CD14-positive monocyte (primary cell): Measurements from ENCODE around the gene EDARADD. TPM values are rescaled to one million over a fixed set of nuclear protein-coding genes. Genes with fewer than 3 reads are reported as not detected.

ENCODE experiments used
- DNase-seq, 3 donors: peaks; one replicate each; pipeline ENCODE4 v3.0.0-alpha.2; 2011 to 2022
- H2AFZ ChIP-seq: 2 replicates; pipeline ENCODE4 v1.6.0; 2012; ENCODE audit warnings: mild to moderate bottlenecking, low read depth, low read length, inconsistent platforms; ENCODE audit not compliant: insufficient read depth, poor library complexity, severe bottlenecking
- H3K27ac ChIP-seq, 2 donors: 1 replicate in 1 of 2; 2 replicates in 1 of 2; pipeline ENCODE4 v1.5.1; 2012 to 2013; ENCODE audit warnings: low read length in 2 of 2, control low read depth in 1 of 2, inconsistent platforms in 1 of 2, low read depth in 1 of 2, mild to moderate bottlenecking in 1 of 2
- H3K27me3 ChIP-seq, 2 donors: one replicate each; pipeline versions ENCODE4 v1.6.0 to v1.6.1; 2011 to 2013; ENCODE audit warnings: low read length in 2 of 2; ENCODE audit not compliant: control insufficient read depth in 2 of 2, insufficient read depth in 2 of 2
- H3K36me3 ChIP-seq, 2 donors: replicated peaks in 1 of 2; 1 replicate in 1 of 2; 2 replicates in 1 of 2; pipeline versions ENCODE4 v1.5.1 to v1.6.1; 2012 to 2013; ENCODE audit warnings: low read length in 2 of 2, control low read depth in 1 of 2, inconsistent platforms in 1 of 2, mild to moderate bottlenecking in 1 of 2; ENCODE audit not compliant: insufficient read depth in 2 of 2, control insufficient read depth in 1 of 2
- H3K4me1 ChIP-seq, 2 donors: 1 replicate in 1 of 2; 2 replicates in 1 of 2; pipeline versions ENCODE4 v1.5.1 to v1.6.1; 2012 to 2013; ENCODE audit warnings: low read length in 2 of 2, control low read depth in 1 of 2, inconsistent platforms in 1 of 2, mild to moderate bottlenecking in 1 of 2, moderate library complexity in 1 of 2; ENCODE audit not compliant: insufficient read depth in 2 of 2, control insufficient read depth in 1 of 2
- H3K4me2 ChIP-seq: replicated peaks from 2 replicates; pipeline ENCODE3; 2012; ENCODE audit warnings: low read length, moderate library complexity, mild to moderate bottlenecking; ENCODE audit not compliant: poor library complexity, severe bottlenecking; ENCODE audit errors: extremely low read depth
- H3K4me3 ChIP-seq, 3 experiments: fragments of 200-600 bp in 1 of 3; sonication (generic) in 1 of 3; replicated peaks in 1 of 3; 1 replicate in 2 of 3; 2 replicates in 1 of 3; pipeline ENCODE4 v1.5.1; 2011 to 2013; ENCODE audit warnings: low read length in 3 of 3, mild to moderate bottlenecking in 3 of 3, control low read depth in 2 of 3, low read depth in 2 of 3, inconsistent platforms in 1 of 3, moderate library complexity in 1 of 3
- H3K79me2 ChIP-seq: 2 replicates; pipeline ENCODE4 v1.6.0; 2012; ENCODE audit warnings: mild to moderate bottlenecking, control low read depth, inconsistent platforms, low read length, moderate library complexity; ENCODE audit not compliant: insufficient read depth
- H3K9ac ChIP-seq: 2 replicates; pipeline ENCODE4 v1.6.0; 2017; ENCODE audit warnings: low read length, mild to moderate bottlenecking; ENCODE audit not compliant: insufficient read depth, poor library complexity, severe bottlenecking
- H3K9me3 ChIP-seq, 2 donors: replicated peaks in 1 of 2; 1 replicate in 1 of 2; 2 replicates in 1 of 2; pipeline versions ENCODE4 v1.5.1 to v1.6.1; 2012 to 2013; ENCODE audit warnings: low read length in 2 of 2, control low read depth in 1 of 2; ENCODE audit not compliant: control insufficient read depth in 1 of 2, insufficient read depth in 1 of 2
- H4K20me1 ChIP-seq: 2 replicates; pipeline ENCODE4 v1.6.0; 2012; ENCODE audit warnings: mild to moderate bottlenecking, low read length, control low read depth, moderate library complexity; ENCODE audit not compliant: insufficient read depth
- H3K27ac Mint-ChIP-seq, 7 donors: one replicate each; pipeline ENCODE4 v1.8.0; 2020; ENCODE audit warnings: mild to moderate bottlenecking in 7 of 7, mixed read lengths in 7 of 7, moderate library complexity in 6 of 7, inconsistent platforms in 2 of 7
- H3K27me3 Mint-ChIP-seq, 3 donors: one replicate each; pipeline ENCODE4 v1.8.0; 2021 to 2022; ENCODE audit warnings: low read depth in 3 of 3, mild to moderate bottlenecking in 3 of 3, mixed read lengths in 3 of 3, moderate library complexity in 3 of 3, inconsistent platforms in 1 of 3
- H3K36me3 Mint-ChIP-seq, 2 donors: one replicate each; pipeline ENCODE4 v1.8.0; 2020; ENCODE audit warnings: mixed read lengths in 2 of 2, inconsistent platforms in 1 of 2, mild to moderate bottlenecking in 1 of 2
- H3K4me1 Mint-ChIP-seq: one replicate; pipeline ENCODE4 v1.8.0; 2020; ENCODE audit warnings: mild to moderate bottlenecking, mixed read lengths
- H3K4me3 Mint-ChIP-seq, 2 donors: one replicate each; pipeline ENCODE4 v1.8.0; 2020; ENCODE audit warnings: mild to moderate bottlenecking in 2 of 2, mixed read lengths in 2 of 2, moderate library complexity in 1 of 2
- H3K9me3 Mint-ChIP-seq, 7 donors: one replicate each; pipeline ENCODE4 v1.8.0; 2020 to 2022; ENCODE audit warnings: mixed read lengths in 7 of 7, mild to moderate bottlenecking in 6 of 7, moderate library complexity in 6 of 7, inconsistent platforms in 2 of 7
- CTCF ChIP-seq: fragments of 200-600 bp; IDR thresholded peaks from one replicate; pipeline ENCODE4 v1.8.0; 2022; ENCODE audit warnings: antibody characterized with exemption, mild to moderate bottlenecking
- WGBS: methylation state at CpG from one replicate; pipeline ENCODE4 v1.1.5; 2013; ENCODE audit warnings: missing lambda C conversion rate; ENCODE audit not compliant: insufficient coverage; 5-methylcytosine and 5-hydroxymethylcytosine counted together
- intact Hi-C, 2 donors: fragments of 100-400 bp; cut with micrococcal nuclease; formaldehyde crosslinking; loops; one replicate each; pipeline versions ENCODE4 v1.15.0 to v1.15.1; 2023
- polyA plus RNA-seq, 3 donors: library from polyadenylated mRNA; depleted of rRNA in 1 of 3; unstranded in 2 of 3; stranded (reverse) in 1 of 3; fragments of 300-500 nt in 2 of 3; fragments of >200 nt in 1 of 3; fragmentation: Illumina TruSeq in 2 of 3; gene quantifications; 1 replicate in 2 of 3; 2 replicates in 1 of 3; pipeline ENCODE4 v1.2.3, GENCODE V29; 2012 to 2021

EDARADD gene
- polyA plus RNA-seq, 3 donors = not detected

DNA sequence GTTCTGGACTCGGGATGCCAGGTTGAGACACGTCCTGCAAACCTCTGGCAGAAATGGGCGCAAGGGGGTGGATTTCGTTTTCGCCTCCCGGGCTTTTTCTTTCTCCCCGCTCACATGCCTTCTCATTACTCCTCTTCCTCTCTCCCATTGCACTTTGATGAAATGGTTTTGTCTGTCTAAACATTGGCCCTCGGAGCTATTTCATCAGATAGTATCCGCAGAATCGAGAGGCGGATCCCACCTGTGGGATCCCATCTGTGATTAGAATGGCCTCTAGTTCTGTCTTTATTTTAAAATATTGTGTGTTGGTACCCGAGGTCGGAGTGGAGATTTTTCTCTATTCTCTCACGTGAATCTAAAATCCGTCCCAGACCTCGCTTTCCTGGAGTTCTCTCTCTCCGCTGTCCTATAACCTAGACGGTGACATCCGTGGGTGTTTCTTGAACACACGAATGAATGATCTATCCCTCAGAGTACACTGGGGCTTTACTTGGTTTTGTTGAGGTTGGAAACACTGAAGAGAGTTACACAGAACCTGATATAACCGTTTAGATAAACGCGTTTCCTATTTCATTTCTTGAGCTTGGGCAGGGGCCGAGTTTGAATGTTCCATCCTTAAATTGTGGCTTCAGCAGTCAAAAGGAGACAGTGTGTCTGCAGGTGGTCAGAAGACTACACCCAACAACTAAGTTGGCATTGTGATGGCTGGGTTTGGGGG is 2.0 kb downstream of the EDARADD start:
- Histone ChIP-seq H3K4me3 (peak overlapping the region; percentile 21 to 84 (median 60)), H2AFZ (peak overlapping the region; percentile 90), H3K27me3 (peaks cover 7 to 9% of the 10 kb centered on the region in 2 donors), H3K36me3 (no peaks in the 10 kb centered on the region), H4K20me1 (no peaks in the 10 kb centered on the region), H3K4me2 (peak overlapping the region; percentile 98), H3K9me3 (no peaks in the 10 kb centered on the region), H3K27ac (no peak overlapping the region), H3K4me1 (peaks cover 21 to 30% of the 10 kb centered on the region in 2 donors), H3K9ac (peak overlapping the region; percentile 49), H3K79me2 (no peaks in the 10 kb centered on the region)
- intact Hi-C loops = no loop called here
- Mint-ChIP-seq H3K9me3 (peaks cover 0 to 4% (median 1%) of the 10 kb centered on the region in 7 donors), H3K27me3 (peaks cover 10 to 31% (median 20%) of the 10 kb centered on the region in 3 donors), H3K4me1 (peaks cover 23% of the 10 kb centered on the region), H3K36me3 (peaks cover 0 to 2% of the 10 kb centered on the region in 2 donors), H3K27ac (no peak overlapping the region), H3K4me3 (peak overlapping the region; percentile 84 to 99)
- 10% methylated on average over 2 of the region's 24 CpGs for WGBS
- TF ChIP-seq CTCF = no peak
- no peak for DNase-seq

DNA sequence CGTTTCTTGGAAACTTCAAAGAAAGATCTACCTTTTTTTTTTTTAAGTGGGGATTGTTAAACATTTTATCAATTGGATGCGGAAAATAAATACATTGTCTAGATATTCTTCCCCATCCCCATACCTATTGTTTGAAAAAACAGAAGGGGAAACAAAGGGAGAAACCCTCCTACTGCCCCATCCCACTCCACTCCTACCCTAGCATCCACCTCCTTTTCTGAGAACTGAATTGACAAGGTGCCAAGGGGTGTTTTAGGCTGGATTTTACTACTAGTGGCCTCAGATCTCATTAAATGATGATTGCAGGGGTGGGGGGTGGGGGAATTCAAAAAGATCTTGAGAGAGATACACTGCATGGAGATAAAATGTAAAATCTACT is 2.6 kb downstream of the EDARADD start:
- peaks cover 10 to 31% (median 20%) of the 10 kb centered on the region in 3 donors for H3K27me3 Mint-ChIP-seq
- DNase-seq = no peak
- H3K79me2 ChIP-seq = no peaks in the 10 kb centered on the region
- H4K20me1 ChIP-seq = no peaks in the 10 kb centered on the region
- H3K4me3 Mint-ChIP-seq = peak overlapping the region in 1 of 2 donors; percentile 99
- no peak overlapping the region for H3K27ac ChIP-seq
- H3K9me3 ChIP-seq = no peaks in the 10 kb centered on the region
- H3K9me3 Mint-ChIP-seq = peaks cover 0 to 4% (median 1%) of the 10 kb centered on the region in 7 donors
- H3K36me3 ChIP-seq = no peaks in the 10 kb centered on the region
- intact Hi-C loops = no loop called here
- peaks cover 7 to 9% of the 10 kb centered on the region in 2 donors for H3K27me3 ChIP-seq
- H3K9ac ChIP-seq = no peak overlapping the region
- peaks cover 21 to 30% of the 10 kb centered on the region in 2 donors for H3K4me1 ChIP-seq
- H2AFZ ChIP-seq = no peak overlapping the region
- TF ChIP-seq CTCF = no peak
- peaks cover 25% of the 10 kb centered on the region for H3K4me1 Mint-ChIP-seq
- H3K4me2 ChIP-seq = peak overlapping the region; percentile 98
- no CpG with 5 or more reads among the region's 2 CpGs for WGBS
- no peak overlapping the region for H3K27ac Mint-ChIP-seq
- H3K36me3 Mint-ChIP-seq = peaks cover 0 to 2% of the 10 kb centered on the region in 2 donors
- no peak overlapping the region for H3K4me3 ChIP-seq
